GM20431 (cell line): ENCODE results near the gene PDGFA.

Experiments used
- in situ Hi-C: fragments of 300-500 bp; cut with MseI, MboI; formaldehyde crosslinking; loops from one replicate; pipeline ENCODE4 v1.15.0; 2020; ENCODE audit warnings: low sequenced_read_pairs; ENCODE audit not compliant: unreplicated experiment

Gene PDGFA

GRCh38 chr7:494259-494687, 25.4 kb downstream of the PDGFA start:
- in situ Hi-C loops: no loop called here

GRCh38 chr7:493661-494251, 25.9 kb downstream of the PDGFA start:
- in situ Hi-C loops: no loop called here

GRCh38 chr7:492714-493065, 27.0 kb downstream of the PDGFA start:
- in situ Hi-C loops: no loop called here

GRCh38 chr7:491958-492713, 27.5 kb downstream of the PDGFA start:
- in situ Hi-C loops: no loop called here

- in situ Hi-C loops: no loop called here
Observed at GRCh38 chr7:491292-491957, 28.2 kb downstream of the PDGFA start.

GRCh38 chr7:490461-491291, 29.0 kb downstream of the PDGFA start:
- in situ Hi-C loops: no loop called here

- in situ Hi-C loops: no loop called here
Observed at GRCh38 chr7:489876-490275, 29.8 kb downstream of the PDGFA start.

- in situ Hi-C loops: no loop called here
Observed at GRCh38 chr7:486216-486743, 33.4 kb downstream of the PDGFA start.

GRCh38 chr7:485188-486081, 34.2 kb downstream of the PDGFA start:
- in situ Hi-C loops: no loop called here

GRCh38 chr7:484356-485101, 35.1 kb downstream of the PDGFA start:
- in situ Hi-C loops: no loop called here

- in situ Hi-C loops: no loop called here
Observed at GRCh38 chr7:483656-484355, 35.8 kb downstream of the PDGFA start.

GRCh38 chr7:482521-483083, 37.0 kb downstream of the PDGFA start:
- in situ Hi-C loops: no loop called here

GRCh38 chr7:481219-481930, 38.3 kb downstream of the PDGFA start:
- in situ Hi-C loops: no loop called here

- in situ Hi-C loops: no loop called here
Observed at GRCh38 chr7:480531-481218, 39.0 kb downstream of the PDGFA start.

GRCh38 chr7:479948-480499, 39.6 kb downstream of the PDGFA start:
- in situ Hi-C loops: no loop called here
